ENCODE results near the gene CERK. TPM values are rescaled to one million over a fixed set of nuclear protein-coding genes. Genes with fewer than 3 reads are reported as not detected.

CERK gene
- total RNA-seq, 1 donor from 2014 or later, result 46.3 TPM

GRCh38 chr22:46660604-46661201 is 77.3 kb downstream of the CERK start:
- DNase-seq (ENCODE audit: low read depth), result no peak
- Histone ChIP-seq H3K36me3 (ENCODE audit: control insufficient read depth, insufficient read depth, low read length) (no peaks in the 10 kb centered on the region), H3K4me3 (ENCODE audit: low read depth, low read length) (no peak overlapping the region), H3K27me3 (ENCODE audit: control insufficient read depth, insufficient read depth, low read length) (no peaks in the 10 kb centered on the region)
- no peak for TF ChIP-seq CTCF (IDR thresholded peaks at IDR 0.05; ENCODE audit: insufficient read depth, low read length, poor library complexity, severe bottlenecking)

GRCh38 chr22:46659791-46660186 is 78.3 kb downstream of the CERK start:
- TF ChIP-seq CTCF (IDR thresholded peaks at IDR 0.05; ENCODE audit: insufficient read depth, low read length, poor library complexity, severe bottlenecking), result no peak
- no peak for DNase-seq (ENCODE audit: low read depth)
- H3K4me3 ChIP-seq (ENCODE audit: low read depth, low read length), result no peak overlapping the region
- no peaks in the 10 kb centered on the region for H3K36me3 ChIP-seq (ENCODE audit: control insufficient read depth, insufficient read depth, low read length)
- no peaks in the 10 kb centered on the region for H3K27me3 ChIP-seq (ENCODE audit: control insufficient read depth, insufficient read depth, low read length)

- no peak for TF ChIP-seq CTCF (IDR thresholded peaks at IDR 0.05; ENCODE audit: insufficient read depth, low read length, poor library complexity, severe bottlenecking)
- no peak overlapping the region for H3K4me3 ChIP-seq (ENCODE audit: low read depth, low read length)
- no peak for DNase-seq (ENCODE audit: low read depth)
- H3K36me3 ChIP-seq (ENCODE audit: control insufficient read depth, insufficient read depth, low read length), result no peaks in the 10 kb centered on the region
- H3K27me3 ChIP-seq (ENCODE audit: control insufficient read depth, insufficient read depth, low read length), result no peaks in the 10 kb centered on the region
These were observed 78.8 kb downstream of the CERK start for GRCh38 chr22:46659059-46659790.

- H3K36me3 ChIP-seq (ENCODE audit: control insufficient read depth, insufficient read depth, low read length), result no peaks in the 10 kb centered on the region
- TF ChIP-seq CTCF (IDR thresholded peaks at IDR 0.05; ENCODE audit: insufficient read depth, low read length, poor library complexity, severe bottlenecking), result no peak
- DNase-seq (ENCODE audit: low read depth), result no peak
- no peak overlapping the region for H3K4me3 ChIP-seq (ENCODE audit: low read depth, low read length)
- H3K27me3 ChIP-seq (ENCODE audit: control insufficient read depth, insufficient read depth, low read length), result no peaks in the 10 kb centered on the region
These were observed 79.8 kb downstream of the CERK start for GRCh38 chr22:46657996-46658947.

- no peaks in the 10 kb centered on the region for H3K27me3 ChIP-seq (ENCODE audit: control insufficient read depth, insufficient read depth, low read length)
- TF ChIP-seq CTCF (IDR thresholded peaks at IDR 0.05; ENCODE audit: insufficient read depth, low read length, poor library complexity, severe bottlenecking), result no peak
- DNase-seq (ENCODE audit: low read depth), result no peak
- no peak overlapping the region for H3K4me3 ChIP-seq (ENCODE audit: low read depth, low read length)
- no peaks in the 10 kb centered on the region for H3K36me3 ChIP-seq (ENCODE audit: control insufficient read depth, insufficient read depth, low read length)
These were observed 80.4 kb downstream of the CERK start for GRCh38 chr22:46657655-46657953.

Data from kidney epithelial cell (primary cell).